ENCODE results near the gene CSMD2. TPM values are rescaled to one million over a fixed set of nuclear protein-coding genes. Genes with fewer than 3 reads are reported as not detected.

Gene CSMD2
- total RNA-seq, 2 experiments from 2014 or later, result not detected

- intact Hi-C loops (cut with micrococcal nuclease), result no loop called here
- Mint-ChIP-seq H3K27ac (no peak overlapping the region), H3K36me3 (ENCODE audit: low read depth) (no peaks in the 10 kb centered on the region), H3K4me1 (ENCODE audit: low read depth) (no peaks in the 10 kb centered on the region), H3K4me3 (no peak overlapping the region), H3K27me3 (ENCODE audit: low read depth) (peaks cover 3% of the 10 kb centered on the region), H3K9me3 (no peaks in the 10 kb centered on the region)
- CTCF ChIA-PET, result no interaction called here
- no peak for DNase-seq
Measured at GRCh38 chr1:33944846-33945245, 220.2 kb downstream of the CSMD2 start.

GRCh38 chr1:33943978-33944377 is 221.1 kb downstream of the CSMD2 start:
- CTCF ChIA-PET, result no interaction called here
- intact Hi-C loops (cut with micrococcal nuclease), result no loop called here

GRCh38 chr1:33932871-33933270 is 232.2 kb downstream of the CSMD2 start:
- Mint-ChIP-seq H3K4me3 (no peak overlapping the region), H3K9me3 (peaks cover 3% of the 10 kb centered on the region)

More at GRCh38 chr1:33943978-33944377, 221.1 kb downstream of the CSMD2 start:
- Mint-ChIP-seq H3K36me3 (ENCODE audit: low read depth) (no peaks in the 10 kb centered on the region), H3K27me3 (ENCODE audit: low read depth) (peaks cover 3% of the 10 kb centered on the region), H3K9me3 (peaks cover 3% of the 10 kb centered on the region), H3K27ac (no peak overlapping the region), H3K4me1 (ENCODE audit: low read depth) (no peaks in the 10 kb centered on the region), H3K4me3 (no peak overlapping the region)
- DNase-seq, result no peak

DNA sequence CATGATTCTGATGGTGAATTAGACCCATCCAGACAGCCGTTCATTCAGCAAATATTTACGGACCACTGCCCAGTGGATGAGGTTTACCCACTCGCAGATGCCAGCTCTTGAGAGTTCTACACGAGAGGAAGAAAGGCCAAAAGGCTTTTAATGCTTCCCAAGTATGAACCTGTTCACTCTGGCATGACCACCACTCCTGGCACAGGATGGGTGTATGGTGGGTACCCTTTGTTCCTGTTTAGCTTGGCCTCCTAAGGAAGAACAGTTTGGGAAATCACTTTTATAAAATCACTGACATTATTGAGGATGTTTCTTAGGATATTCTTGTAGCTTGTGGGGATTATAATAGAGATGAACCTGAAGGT is 233.9 kb downstream of the CSMD2 start:
- intact Hi-C loops (cut with micrococcal nuclease), result no loop called here
- no peaks in the 10 kb centered on the region for H3K4me1 Mint-ChIP-seq (ENCODE audit: low read depth)
- DNase-seq, result no peak

More at GRCh38 chr1:33932871-33933270, 232.2 kb downstream of the CSMD2 start:
- intact Hi-C loops (cut with micrococcal nuclease), result no loop called here
- CTCF ChIA-PET, result no interaction called here
- Mint-ChIP-seq H3K4me1 (ENCODE audit: low read depth) (no peaks in the 10 kb centered on the region), H3K27ac (no peak overlapping the region), H3K36me3 (ENCODE audit: low read depth) (no peaks in the 10 kb centered on the region), H3K27me3 (ENCODE audit: low read depth) (peaks cover 27% of the 10 kb centered on the region)
- no peak for DNase-seq

GRCh38 chr1:33930346-33931110 is 234.5 kb downstream of the CSMD2 start:
- intact Hi-C loops (cut with micrococcal nuclease), result no loop called here
- H3K27me3 Mint-ChIP-seq (ENCODE audit: low read depth), result peaks cover 27% of the 10 kb centered on the region
- CTCF ChIA-PET, result no interaction called here

More for the DNA sequence above, 233.9 kb downstream of the CSMD2 start:
- H3K36me3 Mint-ChIP-seq (ENCODE audit: low read depth), result no peaks in the 10 kb centered on the region
- peaks cover 27% of the 10 kb centered on the region for H3K27me3 Mint-ChIP-seq (ENCODE audit: low read depth)
- H3K9me3 Mint-ChIP-seq, result no peaks in the 10 kb centered on the region
- no peak overlapping the region for H3K4me3 Mint-ChIP-seq
- CTCF ChIA-PET, result no interaction called here
- H3K27ac Mint-ChIP-seq, result no peak overlapping the region

GRCh38 chr1:33928251-33928650 is 236.8 kb downstream of the CSMD2 start:
- no peak for DNase-seq
- Mint-ChIP-seq H3K4me3 (no peak overlapping the region), H3K4me1 (ENCODE audit: low read depth) (no peaks in the 10 kb centered on the region), H3K27me3 (ENCODE audit: low read depth) (peaks cover 26% of the 10 kb centered on the region), H3K27ac (no peak overlapping the region), H3K9me3 (peaks cover 2% of the 10 kb centered on the region), H3K36me3 (ENCODE audit: low read depth) (no peaks in the 10 kb centered on the region)
- CTCF ChIA-PET, result no interaction called here
- intact Hi-C loops (cut with micrococcal nuclease), result no loop called here

More at GRCh38 chr1:33930346-33931110, 234.5 kb downstream of the CSMD2 start:
- no peak overlapping the region for H3K4me3 Mint-ChIP-seq
- no peak for DNase-seq
- no peaks in the 10 kb centered on the region for H3K36me3 Mint-ChIP-seq (ENCODE audit: low read depth)
- no peak overlapping the region for H3K27ac Mint-ChIP-seq
- no peaks in the 10 kb centered on the region for H3K4me1 Mint-ChIP-seq (ENCODE audit: low read depth)
- H3K9me3 Mint-ChIP-seq, result no peaks in the 10 kb centered on the region

DNA sequence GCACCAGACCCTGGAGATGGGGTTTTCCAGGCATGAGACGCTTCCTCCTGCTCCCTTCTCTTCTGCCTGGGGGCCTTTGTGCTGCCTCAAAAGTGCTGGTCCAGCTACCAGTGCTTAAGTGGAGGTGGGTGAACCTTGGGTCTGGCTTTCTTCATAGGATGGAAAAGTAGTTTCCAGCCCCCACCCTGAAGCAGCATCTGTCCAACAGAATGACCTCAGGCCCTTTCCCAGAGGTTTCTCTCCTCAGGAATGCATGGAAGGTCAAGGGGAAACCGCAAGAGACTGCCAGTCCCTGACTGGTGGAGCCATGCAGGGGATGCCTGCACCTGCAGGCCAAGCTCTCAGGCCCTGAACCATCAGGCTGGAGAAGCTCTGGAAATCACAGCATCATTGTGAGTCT is 237.3 kb downstream of the CSMD2 start:
- intact Hi-C loops (cut with micrococcal nuclease), result no loop called here
- Mint-ChIP-seq H3K4me3 (no peak overlapping the region), H3K36me3 (ENCODE audit: low read depth) (no peaks in the 10 kb centered on the region), H3K27ac (no peak overlapping the region), H3K4me1 (ENCODE audit: low read depth) (no peaks in the 10 kb centered on the region), H3K27me3 (ENCODE audit: low read depth) (peaks cover 24% of the 10 kb centered on the region), H3K9me3 (peaks cover 2% of the 10 kb centered on the region)
- CTCF ChIA-PET, result no interaction called here
- no peak for DNase-seq

DNA sequence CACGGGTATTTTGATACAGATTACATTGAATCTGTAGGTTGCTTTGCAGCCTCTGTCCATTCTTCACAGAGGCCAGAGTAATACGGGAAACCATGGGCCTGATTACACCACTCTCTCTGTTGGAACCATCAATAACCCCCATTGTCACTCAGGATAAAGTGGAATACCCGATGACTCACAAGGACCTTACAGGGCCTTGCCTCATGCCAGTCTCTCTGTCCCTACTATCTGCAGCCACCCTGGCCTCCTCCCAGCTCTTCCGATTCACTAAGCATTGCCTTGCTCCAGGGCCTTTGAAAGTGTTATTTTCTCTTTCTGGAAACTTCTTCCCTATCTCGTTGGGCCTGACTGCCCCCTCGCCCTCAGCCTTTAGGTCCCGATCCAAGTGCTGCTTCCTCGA is 239.4 kb downstream of the CSMD2 start:
- H3K36me3 Mint-ChIP-seq (ENCODE audit: low read depth), result no peaks in the 10 kb centered on the region
- DNase-seq, result no peak
- no peak overlapping the region for H3K4me3 Mint-ChIP-seq
- peaks cover 12% of the 10 kb centered on the region for H3K27me3 Mint-ChIP-seq (ENCODE audit: low read depth)
- no peak overlapping the region for H3K27ac Mint-ChIP-seq
- H3K9me3 Mint-ChIP-seq, result peaks cover 2% of the 10 kb centered on the region
- intact Hi-C loops (cut with micrococcal nuclease), result no loop called here
- H3K4me1 Mint-ChIP-seq (ENCODE audit: low read depth), result no peaks in the 10 kb centered on the region
- CTCF ChIA-PET, result no interaction called here

DNA sequence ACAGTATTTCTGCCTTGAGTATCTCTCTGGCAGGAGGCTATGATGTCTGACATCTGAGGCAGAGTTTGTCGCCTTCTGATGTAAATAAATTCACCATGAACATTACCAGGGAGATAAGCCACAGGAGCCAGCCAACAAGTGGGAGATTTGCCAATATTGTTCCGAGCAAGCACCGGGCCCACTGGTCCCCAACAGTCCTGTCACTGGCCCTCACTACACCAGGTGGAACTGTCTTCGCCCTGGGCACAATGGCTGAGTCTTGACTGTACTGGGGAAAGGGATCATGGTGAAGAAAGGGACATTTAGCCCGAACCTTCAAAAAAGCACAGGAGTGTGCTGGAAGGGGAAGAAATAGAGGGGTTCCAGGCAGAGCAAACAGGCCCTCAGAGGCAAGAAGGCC is 243.7 kb downstream of the CSMD2 start:
- Mint-ChIP-seq H3K36me3 (ENCODE audit: low read depth) (no peaks in the 10 kb centered on the region), H3K4me1 (ENCODE audit: low read depth) (no peaks in the 10 kb centered on the region), H3K27ac (peak overlapping the region; percentile 62), H3K9me3 (peaks cover 2% of the 10 kb centered on the region), H3K4me3 (no peak overlapping the region), H3K27me3 (ENCODE audit: low read depth) (peaks cover 6% of the 10 kb centered on the region)
- intact Hi-C loops (cut with micrococcal nuclease), result no loop called here
- CTCF ChIA-PET, result no interaction called here
- DNase-seq, result no peak

DNA sequence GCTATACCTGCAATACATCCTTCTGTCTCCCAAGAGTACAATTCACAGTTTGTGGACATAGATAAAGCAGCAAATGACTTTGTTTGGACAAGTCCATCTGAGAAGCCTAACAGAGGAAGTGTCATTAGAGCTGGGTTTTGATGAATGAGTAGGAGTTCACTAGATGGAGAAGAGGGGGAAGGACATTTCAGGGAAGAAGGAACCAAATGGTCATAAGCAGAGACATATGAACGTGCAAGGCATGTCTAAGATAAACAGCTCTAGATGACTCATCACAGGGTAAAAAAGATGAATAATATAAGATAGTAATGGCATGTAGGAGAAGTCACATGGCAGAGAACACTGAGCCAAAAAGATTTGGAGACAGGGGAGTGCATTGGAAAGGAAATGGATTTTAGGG is 246.7 kb downstream of the CSMD2 start:
- H3K9me3 Mint-ChIP-seq, result no peaks in the 10 kb centered on the region
- peaks cover 7% of the 10 kb centered on the region for H3K27me3 Mint-ChIP-seq (ENCODE audit: low read depth)
- H3K4me3 Mint-ChIP-seq, result no peak overlapping the region
- no peaks in the 10 kb centered on the region for H3K36me3 Mint-ChIP-seq (ENCODE audit: low read depth)
- DNase-seq, result no peak
- no peaks in the 10 kb centered on the region for H3K4me1 Mint-ChIP-seq (ENCODE audit: low read depth)
- no peak overlapping the region for H3K27ac Mint-ChIP-seq
- CTCF ChIA-PET, result no interaction called here
- intact Hi-C loops (cut with micrococcal nuclease), result no loop called here

- Mint-ChIP-seq H3K4me3 (no peak overlapping the region), H3K27ac (no peak overlapping the region), H3K36me3 (ENCODE audit: low read depth) (no peaks in the 10 kb centered on the region), H3K4me1 (ENCODE audit: low read depth) (no peaks in the 10 kb centered on the region), H3K9me3 (no peaks in the 10 kb centered on the region), H3K27me3 (ENCODE audit: low read depth) (peaks cover 14% of the 10 kb centered on the region)
- intact Hi-C loops (cut with micrococcal nuclease), result no loop called here
- CTCF ChIA-PET, result no interaction called here
- no peak for DNase-seq
Measured at GRCh38 chr1:33916786-33917185, 248.2 kb downstream of the CSMD2 start.

- H3K36me3 Mint-ChIP-seq (ENCODE audit: low read depth), result no peaks in the 10 kb centered on the region
- H3K27me3 Mint-ChIP-seq (ENCODE audit: low read depth), result peaks cover 18% of the 10 kb centered on the region
- DNase-seq, result no peak
- intact Hi-C loops (cut with micrococcal nuclease), result no loop called here
- CTCF ChIA-PET, result no interaction called here
- H3K27ac Mint-ChIP-seq, result no peak overlapping the region
- H3K9me3 Mint-ChIP-seq, result no peaks in the 10 kb centered on the region
- H3K4me3 Mint-ChIP-seq, result no peak overlapping the region
- H3K4me1 Mint-ChIP-seq (ENCODE audit: low read depth), result no peaks in the 10 kb centered on the region
Measured at GRCh38 chr1:33914531-33914930, 250.5 kb downstream of the CSMD2 start.

DNA sequence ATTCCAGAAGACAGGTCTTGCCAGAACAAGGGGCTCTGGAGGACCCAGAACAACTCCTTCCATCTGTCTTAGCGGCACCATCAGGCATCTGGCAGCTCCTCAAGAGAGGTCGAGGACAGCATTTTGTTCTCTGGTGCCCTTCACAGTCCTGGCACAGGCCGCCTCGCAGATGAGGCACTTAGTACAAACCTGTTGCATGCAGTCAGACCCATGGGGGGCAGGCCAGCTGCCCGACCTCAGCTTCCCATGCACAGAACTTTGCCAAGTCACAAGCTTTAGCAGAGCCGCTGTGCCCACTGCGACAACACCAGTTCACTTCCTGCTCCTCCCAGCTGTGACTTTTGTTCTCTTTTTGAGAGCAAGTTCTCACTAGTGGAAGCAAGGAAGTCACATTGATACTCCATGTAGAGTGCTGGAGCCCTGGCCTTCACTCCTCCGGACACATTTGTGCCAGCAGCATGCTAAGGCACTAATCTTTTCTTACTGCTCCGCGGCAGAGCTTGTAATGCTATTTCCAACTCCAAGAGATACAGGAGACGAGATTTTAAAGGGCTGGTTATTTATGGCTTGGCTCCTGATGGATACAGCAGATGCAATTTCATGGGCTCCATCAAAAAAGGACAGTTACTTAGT is 256.6 kb downstream of the CSMD2 start:
- no peak for DNase-seq
- intact Hi-C loops (cut with micrococcal nuclease), result no loop called here
- CTCF ChIA-PET, result no interaction called here
- Mint-ChIP-seq H3K27me3 (ENCODE audit: low read depth) (peaks cover 27% of the 10 kb centered on the region), H3K9me3 (no peaks in the 10 kb centered on the region), H3K27ac (no peak overlapping the region), H3K4me3 (no peak overlapping the region), H3K4me1 (ENCODE audit: low read depth) (no peaks in the 10 kb centered on the region), H3K36me3 (ENCODE audit: low read depth) (no peaks in the 10 kb centered on the region)
